Activated naive CD4-positive, alpha-beta T cell (primary cell): ENCODE data around the gene LPAR3.
A peak's percentile ranks its signal among the peaks of the same experiment; 100 is the strongest.

ENCODE experiments used
- DNase-seq, 4 experiments: peaks; one replicate each; lab custom pipeline; 2025; lab: John Stamatoyannopoulos, UW

The LPAR3 gene

DNA sequence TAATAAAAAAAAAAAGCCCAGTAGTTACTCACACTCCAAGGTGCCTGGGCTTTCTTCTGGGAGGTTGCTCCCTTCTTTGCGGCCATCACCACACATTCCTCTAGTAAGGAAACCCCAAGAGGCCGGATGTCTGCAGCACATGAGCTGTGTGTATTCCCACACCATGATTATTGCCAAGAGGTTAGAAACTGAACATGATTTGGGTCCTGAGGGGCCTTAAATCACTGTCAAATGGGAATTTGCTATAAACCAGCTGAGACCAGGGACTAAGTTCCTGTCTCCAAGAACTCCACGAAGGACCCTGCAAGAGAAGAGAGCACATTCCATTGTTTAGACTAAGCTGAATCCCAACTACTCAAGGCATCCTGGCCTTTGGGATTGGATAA is 117.5 kb downstream of the LPAR3 start:
- no peak for DNase-seq

DNA sequence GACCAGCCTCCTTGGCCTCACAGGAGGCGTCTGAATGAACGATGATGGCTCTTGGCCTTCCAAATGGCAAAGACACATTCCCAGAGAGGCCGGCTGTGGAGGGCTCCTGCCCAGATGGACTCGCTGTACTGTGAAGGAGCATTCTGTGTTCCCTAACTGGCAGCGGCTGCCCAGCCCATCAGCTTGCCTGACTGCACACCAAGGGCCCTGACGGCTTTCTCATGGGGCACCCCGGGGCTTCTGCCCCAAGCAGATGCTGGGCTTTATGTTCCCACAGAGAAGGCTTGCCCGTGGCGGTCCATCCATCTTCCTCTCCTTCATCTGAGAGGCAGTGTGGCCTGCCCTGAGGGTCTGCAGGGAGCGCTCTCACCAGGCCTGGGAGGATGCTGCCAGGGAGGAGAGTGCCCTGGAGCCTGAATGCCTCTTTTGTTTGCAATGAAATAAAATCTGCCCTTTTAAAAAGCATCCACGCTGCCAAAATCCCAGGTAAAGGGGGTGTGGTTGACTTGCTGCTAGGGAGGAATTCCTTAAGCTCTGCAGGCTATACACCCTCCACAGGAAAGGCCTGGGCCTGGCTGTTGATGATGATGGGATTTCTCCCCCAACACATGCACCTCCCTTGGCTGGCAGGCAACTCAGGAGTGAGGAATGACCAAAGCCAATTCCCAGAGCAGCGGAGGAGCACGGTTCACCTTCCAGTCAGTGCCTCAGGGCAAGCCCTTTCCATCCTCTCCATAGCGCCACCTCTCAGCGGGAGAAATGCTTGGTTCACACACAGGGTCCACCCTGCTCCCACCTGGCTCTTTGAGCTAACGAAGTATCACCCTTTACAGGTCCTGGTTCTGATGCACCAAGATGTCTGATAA is 118.1 kb downstream of the LPAR3 start:
- DNase-seq = no peak

DNA sequence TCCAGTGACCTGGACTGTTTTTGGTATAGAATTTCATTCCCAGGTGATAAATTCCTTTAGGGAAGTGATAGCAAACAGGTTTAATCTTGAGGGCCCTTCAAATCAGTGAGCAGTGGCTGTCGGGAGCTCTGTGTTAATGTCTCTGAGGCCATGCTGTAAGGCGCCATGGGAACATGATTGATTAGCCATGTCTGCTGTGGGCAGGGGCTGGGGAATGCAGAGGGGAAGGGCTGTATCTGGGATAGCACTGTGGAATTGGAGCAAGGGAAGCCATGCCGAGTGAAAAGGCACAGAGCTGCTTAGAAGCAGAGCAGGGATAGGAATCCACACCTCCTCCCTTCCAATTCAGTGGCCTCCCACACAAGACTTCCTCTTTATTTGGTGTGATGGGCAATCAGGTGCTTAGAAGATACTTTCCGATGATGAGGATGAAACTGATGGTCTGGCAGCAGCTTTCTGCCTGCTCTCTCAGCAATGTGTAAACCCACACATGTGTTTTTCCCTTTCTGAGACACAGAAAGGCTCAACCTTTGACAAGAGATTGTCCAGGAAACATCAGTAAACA is 119.0 kb downstream of the LPAR3 start:
- DNase-seq = no peak

DNA sequence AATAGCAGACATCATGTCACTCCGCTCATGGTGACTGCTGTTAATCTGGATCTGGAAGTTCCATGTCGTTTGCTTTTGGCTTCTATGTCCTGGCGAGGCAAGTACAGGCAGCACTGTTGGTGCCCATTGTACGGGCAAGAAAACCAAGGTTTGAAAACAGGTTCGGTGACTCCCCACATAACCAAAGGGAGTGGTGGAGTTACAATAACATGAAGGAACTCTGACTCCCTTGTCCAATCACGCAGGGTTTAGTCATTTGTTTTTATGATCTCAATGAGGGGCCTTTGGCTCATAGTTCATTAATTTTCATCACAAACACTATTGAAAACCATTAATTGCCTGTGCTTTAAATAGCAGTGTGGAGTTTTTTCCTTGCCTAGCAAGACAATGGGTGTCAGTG is 119.8 kb downstream of the LPAR3 start:
- DNase-seq = no peak

DNA sequence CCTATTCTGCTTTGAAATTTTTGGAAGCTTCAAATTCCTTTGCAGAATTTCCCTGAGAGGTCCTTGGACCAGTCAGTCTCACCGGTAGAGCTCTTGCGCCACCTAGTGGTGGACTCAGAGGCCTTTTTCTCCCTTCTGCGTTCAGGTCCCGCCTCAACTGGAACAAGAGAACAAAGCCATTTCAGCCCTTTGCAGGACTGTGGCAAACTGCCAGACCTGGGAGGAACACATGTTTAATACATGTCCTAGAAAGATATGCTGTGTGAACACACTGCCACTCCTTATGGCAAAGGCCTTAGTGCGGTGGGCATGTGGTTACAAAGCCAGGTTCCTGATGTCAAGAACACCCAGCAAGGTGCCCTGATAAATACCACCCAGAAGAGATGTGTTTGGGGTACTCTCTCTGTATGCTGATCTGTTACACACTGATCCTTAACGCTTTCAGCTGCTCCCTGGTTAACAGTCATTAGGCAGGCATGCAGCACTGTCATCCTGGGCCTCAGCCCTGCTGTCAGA is 120.5 kb downstream of the LPAR3 start:
- peak; percentile 5 to 69 (median 46) for DNase-seq

DNA sequence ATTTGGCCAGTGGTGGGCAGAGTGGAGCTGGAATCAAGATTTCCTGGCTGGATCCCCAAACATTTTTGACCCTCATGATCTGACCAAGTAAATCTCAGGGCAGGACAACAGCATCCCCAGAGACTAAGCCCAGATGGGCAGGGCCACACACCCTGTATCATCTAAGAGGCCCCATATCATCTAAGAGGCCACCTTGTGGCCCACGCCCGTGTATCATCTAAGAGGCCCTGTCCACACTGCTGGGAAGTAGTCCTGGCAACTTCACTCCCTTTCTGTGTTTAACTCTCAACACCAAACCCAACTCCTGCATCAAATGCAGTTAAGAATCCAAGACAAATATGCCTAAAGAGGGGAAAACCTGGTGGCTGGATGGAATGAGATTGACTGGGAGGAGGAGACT is 121.1 kb downstream of the LPAR3 start:
- DNase-seq = no peak

DNA sequence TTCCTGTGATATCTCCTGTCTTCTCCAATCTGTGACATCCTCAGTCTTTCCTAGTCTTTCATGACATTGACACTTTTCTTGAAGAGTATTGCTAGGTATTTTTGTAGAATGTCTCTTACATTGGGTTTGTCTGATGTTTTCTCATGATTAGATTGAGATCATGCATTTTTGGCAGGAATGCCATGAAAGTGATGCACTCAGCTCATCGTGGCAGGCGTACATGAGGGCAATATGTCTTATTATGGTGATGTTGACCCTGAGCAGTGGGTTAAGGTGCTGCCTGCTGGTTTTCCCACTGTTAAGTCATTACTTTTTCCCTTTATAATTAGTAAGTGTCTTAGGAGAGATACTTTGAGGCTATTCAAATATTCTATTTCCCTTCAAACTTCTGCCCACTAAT is 122.5 kb downstream of the LPAR3 start:
- DNase-seq = no peak

DNA sequence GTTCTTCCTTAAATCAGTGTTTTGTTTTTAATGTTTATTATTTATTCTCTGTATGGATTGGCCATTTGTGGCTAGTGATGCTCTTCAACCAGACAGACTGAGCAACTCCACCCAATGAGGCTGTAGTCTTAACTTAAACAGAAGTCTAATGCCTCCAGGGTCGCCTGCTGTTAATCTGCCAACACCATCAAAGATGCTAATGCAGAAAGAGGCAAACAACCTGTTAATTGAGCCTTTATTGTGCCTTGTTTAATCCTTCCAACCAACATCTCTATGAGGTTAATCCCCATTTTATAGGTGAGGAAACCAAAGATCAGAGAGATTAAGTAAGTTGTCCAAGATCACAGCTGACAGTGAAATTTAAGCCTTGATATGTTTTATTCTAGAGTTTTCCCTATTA is 123.4 kb downstream of the LPAR3 start:
- no peak for DNase-seq

DNA sequence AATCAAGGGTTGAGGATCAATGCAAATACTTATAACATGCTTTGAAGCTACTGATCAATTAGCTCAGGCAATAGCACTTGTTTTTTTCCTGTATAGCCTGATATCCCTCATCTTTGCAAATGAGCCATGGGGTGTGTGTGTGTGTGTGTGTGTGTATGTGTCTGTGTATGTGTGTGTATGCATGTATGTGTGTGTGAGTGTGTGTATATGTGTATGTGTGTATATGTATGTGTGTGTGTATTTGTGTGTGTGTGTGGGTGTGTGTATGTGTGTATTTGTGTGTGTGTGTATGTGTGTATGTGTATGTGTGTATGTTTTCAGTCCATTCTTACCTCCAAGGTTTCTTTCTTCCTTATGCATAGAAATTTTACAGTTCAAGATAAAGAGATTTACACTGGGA is 124.4 kb downstream of the LPAR3 start:
- no peak for DNase-seq

DNA sequence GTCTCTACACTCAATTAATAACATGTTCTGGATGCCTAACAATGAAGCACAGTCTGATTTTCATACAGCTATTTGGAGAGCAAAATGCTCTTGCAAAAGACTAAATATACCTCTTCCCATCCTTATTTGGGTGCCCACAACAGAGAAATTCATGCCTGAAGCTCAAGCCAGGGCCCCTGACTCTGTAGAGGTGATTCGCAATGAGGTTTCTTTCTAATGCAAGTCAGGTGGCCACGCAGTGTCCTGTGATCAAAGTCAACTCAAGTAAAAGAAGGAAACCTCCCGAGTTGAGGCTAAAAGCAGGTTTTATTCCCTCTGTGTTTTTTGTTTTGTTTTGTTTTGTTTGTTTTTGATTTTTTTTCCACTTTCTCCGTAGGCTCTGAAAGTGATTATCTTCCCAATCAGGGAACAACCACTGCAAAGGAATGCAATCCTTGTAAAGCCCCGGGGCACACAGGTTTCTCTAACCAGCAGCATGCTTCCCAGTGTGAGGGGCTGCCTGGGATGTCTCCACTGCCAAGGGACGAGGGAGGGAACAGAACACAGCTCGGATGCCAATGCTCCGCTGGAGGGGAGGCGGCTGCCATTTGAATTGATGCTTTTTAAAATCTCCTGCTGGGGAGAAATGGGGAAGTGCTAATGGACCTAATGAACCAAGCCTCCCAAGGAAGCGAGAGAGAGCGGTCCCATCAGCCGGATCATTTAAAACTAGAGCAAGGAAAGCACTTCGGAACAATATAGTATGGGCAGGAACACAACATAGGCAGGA is 128.9 kb downstream of the LPAR3 start:
- no peak for DNase-seq

DNA sequence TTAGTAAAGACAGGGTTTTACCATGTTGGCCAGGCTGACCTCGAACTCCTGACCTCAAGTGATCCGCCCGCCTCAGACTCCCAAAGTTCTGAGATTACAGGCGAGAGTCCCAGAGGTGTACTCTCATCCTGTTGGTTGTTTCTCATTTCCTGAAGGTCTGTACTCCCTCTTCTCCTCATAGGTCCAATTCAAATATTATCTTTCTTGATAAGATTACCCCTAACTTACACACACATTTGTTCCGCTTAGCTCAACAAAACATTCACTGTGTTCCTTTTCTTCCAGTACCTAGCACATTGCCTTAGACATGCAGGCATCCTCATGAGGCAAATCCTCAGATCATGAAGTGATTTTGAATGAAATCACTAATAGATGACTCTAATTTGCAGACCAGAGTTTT is 130.3 kb downstream of the LPAR3 start:
- no peak for DNase-seq
